IPS-18c (cell line): Measurements from ENCODE around the gene TRMT44.

Experiments
- H3K4me3 ChIP-seq: 2 replicates; pipeline ENCODE4 v1.7.0; 2013; ENCODE audit warnings: low read depth, mild to moderate bottlenecking, low read length, moderate library complexity; ENCODE audit not compliant: insufficient read depth
- H3K9me3 ChIP-seq: one replicate; pipeline ENCODE4 v1.6.1; 2013; ENCODE audit warnings: mild to moderate bottlenecking, low read length, moderate library complexity; ENCODE audit not compliant: control insufficient read depth, insufficient read depth

Gene TRMT44, protein sequence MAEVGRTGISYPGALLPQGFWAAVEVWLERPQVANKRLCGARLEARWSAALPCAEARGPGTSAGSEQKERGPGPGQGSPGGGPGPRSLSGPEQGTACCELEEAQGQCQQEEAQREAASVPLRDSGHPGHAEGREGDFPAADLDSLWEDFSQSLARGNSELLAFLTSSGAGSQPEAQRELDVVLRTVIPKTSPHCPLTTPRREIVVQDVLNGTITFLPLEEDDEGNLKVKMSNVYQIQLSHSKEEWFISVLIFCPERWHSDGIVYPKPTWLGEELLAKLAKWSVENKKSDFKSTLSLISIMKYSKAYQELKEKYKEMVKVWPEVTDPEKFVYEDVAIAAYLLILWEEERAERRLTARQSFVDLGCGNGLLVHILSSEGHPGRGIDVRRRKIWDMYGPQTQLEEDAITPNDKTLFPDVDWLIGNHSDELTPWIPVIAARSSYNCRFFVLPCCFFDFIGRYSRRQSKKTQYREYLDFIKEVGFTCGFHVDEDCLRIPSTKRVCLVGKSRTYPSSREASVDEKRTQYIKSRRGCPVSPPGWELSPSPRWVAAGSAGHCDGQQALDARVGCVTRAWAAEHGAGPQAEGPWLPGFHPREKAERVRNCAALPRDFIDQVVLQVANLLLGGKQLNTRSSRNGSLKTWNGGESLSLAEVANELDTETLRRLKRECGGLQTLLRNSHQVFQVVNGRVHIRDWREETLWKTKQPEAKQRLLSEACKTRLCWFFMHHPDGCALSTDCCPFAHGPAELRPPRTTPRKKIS

DNA sequence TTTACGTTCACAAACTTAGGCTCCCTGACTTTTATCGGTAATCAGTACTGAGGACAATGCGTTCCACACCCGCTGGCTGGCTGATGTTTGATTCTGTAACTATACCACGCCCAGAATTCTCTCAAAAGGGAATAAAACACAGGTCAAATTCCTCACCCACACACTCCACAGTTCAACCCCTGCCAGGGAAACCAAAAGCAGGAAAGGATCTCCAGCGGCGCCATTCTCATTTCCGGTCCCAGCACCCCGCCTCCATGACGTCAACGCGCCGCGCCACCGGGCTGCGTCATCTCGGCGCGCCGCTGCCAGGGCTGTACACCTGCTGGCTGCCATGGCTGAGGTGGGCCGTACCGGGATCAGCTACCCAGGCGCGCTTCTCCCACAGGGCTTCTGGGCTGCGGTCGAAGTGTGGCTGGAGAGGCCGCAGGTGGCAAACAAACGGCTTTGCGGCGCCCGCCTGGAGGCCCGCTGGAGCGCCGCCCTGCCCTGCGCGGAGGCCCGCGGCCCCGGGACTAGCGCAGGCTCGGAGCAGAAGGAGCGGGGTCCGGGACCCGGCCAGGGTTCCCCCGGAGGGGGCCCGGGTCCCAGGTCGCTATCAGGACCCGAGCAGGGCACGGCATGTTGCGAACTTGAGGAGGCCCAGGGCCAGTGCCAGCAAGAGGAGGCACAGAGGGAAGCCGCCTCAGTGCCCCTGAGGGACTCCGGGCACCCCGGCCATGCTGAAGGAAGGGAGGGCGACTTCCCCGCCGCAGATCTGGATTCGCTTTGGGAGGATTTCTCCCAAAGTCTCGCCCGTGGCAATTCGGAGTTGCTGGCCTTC, at the start of gene TRMT44, which contains the start of gene ACOX3:
TSS of gene TRMT44 (plus strand) at position 286 of the 820 bp plus-strand sequence. CDS start at position 332, 46 bp downstream.
TSS of gene ACOX3 (minus strand) at position 232 of the 820 bp plus-strand sequence. CDS start 24,202 bp downstream, outside the sequence.
- Histone ChIP-seq H3K4me3 (peak within 1 kb of the TSS; percentile 93), H3K9me3 (no peaks in the 10 kb centered on the region)

DNA sequence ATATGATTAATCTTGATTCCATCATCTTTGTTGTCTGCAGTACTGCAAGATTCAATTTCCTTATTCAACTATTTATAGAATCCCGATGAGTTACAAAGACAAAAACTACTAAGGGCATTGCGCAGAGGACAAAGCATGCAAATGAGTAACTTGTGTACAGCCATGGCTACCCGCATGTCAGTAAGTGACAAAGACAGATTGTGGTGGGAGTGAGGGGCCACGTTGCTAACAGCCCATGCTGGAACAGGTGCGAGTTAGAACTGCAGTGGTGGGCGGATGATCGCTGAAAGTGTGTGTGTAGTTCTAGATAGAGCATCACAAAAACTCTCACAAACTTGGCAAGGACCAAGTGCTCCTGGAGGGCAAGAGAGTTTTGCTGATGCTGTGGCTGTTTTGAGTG, 49.5 kb upstream of the TRMT44 start:
- peaks cover 2% of the 10 kb centered on the region for H3K9me3 ChIP-seq
- H3K4me3 ChIP-seq = no peak overlapping the region

DNA sequence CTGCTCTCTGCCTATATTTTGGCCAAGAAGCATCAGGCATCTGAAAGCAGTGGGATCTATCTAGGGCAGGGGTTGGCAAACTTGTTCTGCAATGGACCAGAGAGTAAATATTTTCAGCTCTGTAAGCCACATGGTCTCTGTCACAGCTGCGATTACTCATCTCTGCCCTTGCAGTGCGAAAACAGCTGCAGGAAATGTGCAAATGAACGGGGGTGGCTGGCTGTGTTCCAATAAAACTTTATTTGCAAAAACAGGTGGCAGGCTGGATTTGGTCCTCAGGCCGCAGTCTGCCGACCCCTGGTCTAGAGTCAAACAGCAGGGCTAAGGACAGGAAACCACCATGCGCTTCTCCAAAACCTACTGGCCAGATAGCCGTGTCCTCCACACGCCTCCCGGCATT, 48.6 kb upstream of the TRMT44 start:
- H3K4me3 ChIP-seq = no peak overlapping the region
- H3K9me3 ChIP-seq = peaks cover 2% of the 10 kb centered on the region

DNA sequence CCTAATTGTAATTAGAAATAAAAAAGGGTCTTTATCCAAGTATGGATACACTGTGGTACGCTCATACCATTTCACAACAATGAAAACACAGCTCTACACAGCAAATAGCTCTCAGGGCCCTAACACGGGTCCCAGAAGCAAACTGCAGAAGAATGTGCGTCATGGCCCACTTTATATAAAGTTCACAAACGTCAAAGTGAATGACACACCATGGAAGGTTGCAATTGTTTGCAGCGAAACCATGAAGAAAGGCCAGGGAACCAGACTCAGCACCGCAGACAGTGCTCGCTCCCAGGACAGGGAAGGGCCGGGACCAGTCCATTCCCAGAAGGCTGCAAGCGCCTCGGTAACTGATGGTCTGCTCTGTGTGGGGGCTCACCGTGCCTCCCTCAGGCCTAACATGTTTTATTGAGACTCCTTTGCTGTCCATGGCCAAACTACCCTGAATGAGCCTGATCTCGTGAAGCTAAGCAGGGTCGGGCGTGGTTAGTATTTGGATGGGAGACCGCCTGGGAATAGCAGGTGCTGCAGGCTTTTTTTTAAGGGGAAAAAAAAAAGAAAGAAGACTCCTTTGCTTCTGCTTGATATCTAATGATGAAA, 47.9 kb upstream of the TRMT44 start:
- Histone ChIP-seq H3K4me3 (no peak overlapping the region), H3K9me3 (peaks cover 2% of the 10 kb centered on the region)

DNA sequence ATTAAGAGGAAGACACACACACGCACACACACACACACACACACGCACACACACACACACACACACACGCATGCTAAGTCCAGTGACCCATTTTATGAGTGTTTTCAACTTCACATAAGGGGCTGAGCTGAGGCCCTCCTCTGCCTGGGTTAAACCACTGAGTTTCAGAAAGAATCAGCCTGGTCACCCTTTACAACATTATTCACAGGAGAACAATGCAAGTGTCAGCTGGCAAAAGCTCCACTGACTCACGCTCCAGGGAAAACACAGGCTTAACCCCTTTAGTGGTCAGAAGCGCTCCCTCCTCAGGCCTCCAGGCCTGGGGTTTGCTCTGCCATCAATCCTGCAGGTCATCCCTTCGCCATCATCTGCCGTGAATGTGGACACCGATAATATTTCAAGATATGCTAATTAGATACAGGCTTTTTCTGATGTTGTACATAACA, 47.0 kb upstream of the TRMT44 start:
- no peak overlapping the region for H3K4me3 ChIP-seq
- H3K9me3 ChIP-seq = no peaks in the 10 kb centered on the region

DNA sequence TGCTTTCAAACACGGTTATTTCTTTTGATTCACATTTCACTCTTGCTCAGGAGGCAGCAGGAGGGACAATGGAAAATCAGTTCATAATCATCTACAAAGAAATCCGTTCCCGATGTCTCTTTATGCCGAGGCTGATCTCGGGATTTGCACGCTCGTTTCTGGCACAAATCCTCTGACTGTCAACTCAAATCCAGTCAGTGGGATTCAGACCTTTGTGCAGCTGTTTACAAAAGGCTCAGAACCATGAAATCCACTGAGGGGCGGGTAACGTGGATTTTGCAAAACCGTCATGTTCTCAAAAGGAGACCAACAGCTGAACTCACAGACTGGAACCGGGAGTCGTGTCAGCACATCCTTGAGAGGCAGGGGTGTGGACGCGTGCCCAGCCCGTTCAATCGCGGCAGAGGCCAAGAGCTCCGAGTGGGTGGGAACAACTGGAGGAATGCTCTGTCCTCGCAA, 46.5 kb upstream of the TRMT44 start:
- Histone ChIP-seq H3K9me3 (no peaks in the 10 kb centered on the region), H3K4me3 (no peak overlapping the region)

DNA sequence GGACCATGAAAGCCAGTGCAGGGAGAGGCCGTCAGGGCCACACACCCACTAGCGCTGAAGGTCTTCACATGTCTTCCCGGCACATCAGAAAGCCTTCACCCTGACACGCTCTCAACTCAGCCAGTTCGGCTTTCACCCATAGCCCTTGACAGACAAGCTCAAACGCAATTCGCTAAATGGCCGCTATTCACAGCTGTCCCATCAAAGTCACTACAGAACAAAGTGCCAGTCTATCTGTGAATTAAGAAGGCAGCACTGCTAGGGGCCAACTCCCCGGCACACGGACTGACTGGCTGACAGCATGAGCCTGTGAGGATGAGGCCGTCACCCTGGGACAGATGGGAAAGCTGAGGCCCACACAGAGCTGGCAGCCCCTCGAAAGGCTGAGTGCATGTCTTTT, 45.8 kb upstream of the TRMT44 start:
- H3K4me3 ChIP-seq = no peak overlapping the region
- H3K9me3 ChIP-seq = no peaks in the 10 kb centered on the region

DNA sequence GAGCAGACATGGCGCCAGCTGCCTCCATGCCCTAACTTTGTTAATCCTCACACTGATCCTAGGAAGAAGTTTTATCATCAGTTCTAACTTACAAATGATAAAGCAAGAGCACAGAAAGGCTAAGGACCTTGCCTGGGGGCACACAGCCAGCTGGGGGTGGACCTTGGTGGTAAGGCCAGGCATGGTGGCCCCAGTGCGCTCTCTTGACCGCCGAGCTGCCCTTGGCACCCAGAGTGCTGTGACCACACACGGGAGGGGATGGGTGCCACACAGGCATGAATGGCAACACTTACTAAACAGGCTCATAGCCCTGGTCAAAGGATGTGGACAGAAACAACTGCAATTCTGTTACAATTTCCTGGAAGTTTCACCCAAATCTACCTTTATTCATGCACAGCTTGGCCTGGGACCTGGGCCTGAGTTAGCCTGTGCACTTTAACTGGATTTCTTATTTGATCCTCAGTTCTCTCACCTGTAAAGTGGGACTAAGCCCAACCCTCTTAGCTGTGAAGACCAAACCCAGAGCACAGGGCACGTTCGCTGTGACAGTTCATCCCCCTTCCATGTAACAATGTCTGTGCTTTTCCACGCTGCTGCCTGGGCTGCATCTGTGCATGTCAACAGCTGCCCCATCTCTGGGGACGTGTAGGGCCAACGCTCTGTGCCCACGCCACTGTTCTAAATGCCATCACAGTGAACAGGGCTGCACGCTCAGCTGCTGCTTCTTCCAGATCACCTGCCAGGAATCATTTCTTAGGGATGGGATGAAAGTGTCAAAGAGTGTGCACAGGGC, 44.9 kb upstream of the TRMT44 start:
- Histone ChIP-seq H3K4me3 (no peak overlapping the region), H3K9me3 (no peaks in the 10 kb centered on the region)

DNA sequence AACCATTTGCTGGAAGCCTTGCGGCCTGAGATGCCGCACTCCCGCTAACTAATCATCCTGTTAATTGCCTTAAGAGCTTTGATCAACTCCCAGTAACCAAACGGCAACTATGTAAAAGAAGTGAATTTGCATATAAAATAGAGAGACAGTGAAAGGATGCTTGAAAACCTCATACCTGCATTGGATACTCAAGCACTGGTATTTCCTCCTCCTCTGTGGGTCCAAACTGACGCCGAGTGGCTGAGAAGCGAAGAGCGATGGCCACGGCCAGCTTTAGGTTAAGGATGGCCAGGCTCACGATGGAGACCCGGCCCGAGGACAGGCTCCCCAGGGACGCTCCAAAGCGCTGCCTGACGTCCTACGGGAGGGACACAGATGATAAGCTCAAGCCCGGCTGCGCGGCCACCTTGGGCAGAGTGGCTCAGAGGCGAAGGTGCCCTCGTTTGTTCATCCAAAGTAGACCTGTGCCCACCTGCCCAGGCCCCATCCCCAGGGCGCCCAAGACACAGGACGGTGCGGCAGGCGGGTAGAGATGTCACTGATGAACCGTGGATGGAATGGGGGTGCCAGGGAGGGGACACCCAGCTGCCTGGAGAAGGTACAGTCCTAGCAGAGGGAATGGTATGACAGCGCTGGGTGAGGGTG, 43.7 kb upstream of the TRMT44 start:
- Histone ChIP-seq H3K4me3 (no peak overlapping the region), H3K9me3 (no peaks in the 10 kb centered on the region)

DNA sequence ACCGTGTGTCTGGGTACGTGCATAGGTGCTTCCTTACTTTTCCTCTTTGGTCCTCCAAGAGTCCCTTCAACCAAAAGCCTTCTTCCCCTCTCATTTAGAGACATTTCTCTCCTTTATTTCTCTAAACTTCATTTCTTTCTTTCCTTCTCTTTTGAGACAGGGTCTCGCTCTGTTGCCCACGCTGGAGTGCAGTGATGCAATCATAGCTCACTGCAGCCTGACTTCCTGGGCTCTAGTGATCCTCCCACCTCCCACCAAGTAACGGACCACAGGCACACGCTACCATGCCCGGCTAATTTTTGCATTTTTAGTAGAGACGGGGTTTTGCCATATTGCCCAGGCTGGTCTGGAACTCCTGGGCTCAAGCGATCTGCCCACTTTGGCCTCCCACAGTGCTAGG, 42.2 kb upstream of the TRMT44 start:
- H3K9me3 ChIP-seq = no peaks in the 10 kb centered on the region
- no peak overlapping the region for H3K4me3 ChIP-seq

DNA sequence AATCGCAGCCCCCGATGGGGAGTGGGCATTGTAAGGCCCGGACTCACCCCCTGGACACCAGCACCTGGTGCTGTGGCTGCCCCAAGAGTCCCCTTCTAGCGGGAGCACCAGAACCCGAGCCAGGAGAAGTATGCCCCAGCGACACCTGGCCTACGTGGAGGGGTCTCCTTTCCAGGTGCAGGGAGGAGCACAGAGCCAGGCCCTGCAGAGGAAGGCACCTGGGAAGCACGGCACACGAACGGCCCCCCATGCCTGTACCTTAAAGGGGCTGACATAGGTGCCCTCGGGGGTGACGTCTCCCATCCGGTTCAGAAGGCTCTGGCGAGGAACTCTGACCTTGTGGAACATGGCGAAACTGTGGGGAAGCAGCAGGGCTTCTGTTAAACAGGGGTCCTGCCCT, 41.3 kb upstream of the TRMT44 start:
- no peak overlapping the region for H3K4me3 ChIP-seq
- no peaks in the 10 kb centered on the region for H3K9me3 ChIP-seq

DNA sequence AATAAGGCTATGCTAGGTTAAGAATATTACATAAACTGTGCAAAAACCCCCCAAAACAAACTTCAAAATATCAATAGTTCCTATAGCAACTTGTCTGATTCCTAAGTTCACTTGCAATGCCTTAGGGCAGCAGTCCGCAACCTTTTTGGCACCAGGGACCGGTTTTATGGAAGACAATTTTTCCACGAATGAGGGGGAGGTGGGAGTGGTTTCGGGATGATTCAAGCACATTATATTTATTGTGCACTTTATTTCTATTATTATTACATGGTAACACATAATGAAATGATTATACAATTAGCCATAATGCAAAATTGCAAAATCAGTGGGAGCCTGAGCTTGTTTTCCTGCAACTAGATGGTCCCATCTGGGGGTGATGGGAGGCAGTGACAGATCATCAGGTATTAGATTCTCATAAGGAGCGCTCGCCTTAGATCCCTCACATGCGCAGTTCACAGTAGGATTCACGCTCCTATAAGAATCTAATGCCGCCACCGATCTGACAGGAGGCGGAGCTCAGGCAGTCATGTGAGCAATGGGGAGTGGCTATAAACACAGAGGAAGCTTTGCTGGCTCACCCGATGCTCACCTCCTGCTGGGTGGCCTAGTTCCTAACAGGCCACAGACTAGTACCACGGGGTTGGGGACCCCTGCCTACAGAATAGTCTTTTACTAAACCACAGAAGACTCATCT, 39.8 kb upstream of the TRMT44 start:
- Histone ChIP-seq H3K4me3 (no peak overlapping the region), H3K9me3 (no peaks in the 10 kb centered on the region)

DNA sequence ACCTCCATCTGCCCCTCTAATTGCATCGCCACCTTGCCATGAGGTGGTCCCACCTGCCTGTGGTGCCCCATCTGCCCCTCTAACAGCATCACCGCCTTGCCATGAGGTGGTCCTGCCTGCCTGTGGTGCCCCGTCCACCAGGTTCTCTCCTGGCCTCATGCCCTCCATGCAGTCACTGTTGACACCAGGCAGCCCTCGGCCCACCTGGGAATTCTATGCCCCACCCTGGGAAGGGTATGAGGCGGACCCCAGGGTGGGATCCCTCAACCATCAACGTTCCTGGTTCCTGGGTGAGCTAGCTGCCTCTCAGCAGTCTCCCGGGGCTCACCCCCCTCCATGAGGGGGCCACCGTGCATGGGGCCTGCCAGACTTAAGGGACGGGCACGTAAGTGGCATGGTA, 38.9 kb upstream of the TRMT44 start:
- Histone ChIP-seq H3K9me3 (no peaks in the 10 kb centered on the region), H3K4me3 (no peak overlapping the region)

DNA sequence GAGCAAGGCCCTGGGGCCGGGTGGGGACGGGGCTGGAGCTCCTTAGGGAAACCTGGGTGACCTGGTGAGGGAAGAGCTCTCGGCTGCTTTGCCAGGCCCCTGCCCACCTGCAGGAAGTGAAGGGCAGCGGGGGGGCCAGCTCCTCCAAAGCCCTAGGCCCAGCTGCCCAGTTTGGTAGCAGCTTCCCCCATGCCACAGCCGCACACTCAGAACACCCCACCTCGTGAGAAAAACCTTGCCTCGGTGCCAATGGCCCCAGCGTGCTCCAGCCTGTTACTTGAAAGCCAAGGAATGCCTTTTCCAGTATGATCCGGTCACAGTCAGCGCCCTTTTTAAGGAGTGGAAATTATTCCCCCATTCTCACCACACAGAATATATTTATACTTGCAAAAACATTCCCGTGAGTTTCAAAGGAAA, 38.4 kb upstream of the TRMT44 start:
- Histone ChIP-seq H3K4me3 (no peak overlapping the region), H3K9me3 (no peaks in the 10 kb centered on the region)

DNA sequence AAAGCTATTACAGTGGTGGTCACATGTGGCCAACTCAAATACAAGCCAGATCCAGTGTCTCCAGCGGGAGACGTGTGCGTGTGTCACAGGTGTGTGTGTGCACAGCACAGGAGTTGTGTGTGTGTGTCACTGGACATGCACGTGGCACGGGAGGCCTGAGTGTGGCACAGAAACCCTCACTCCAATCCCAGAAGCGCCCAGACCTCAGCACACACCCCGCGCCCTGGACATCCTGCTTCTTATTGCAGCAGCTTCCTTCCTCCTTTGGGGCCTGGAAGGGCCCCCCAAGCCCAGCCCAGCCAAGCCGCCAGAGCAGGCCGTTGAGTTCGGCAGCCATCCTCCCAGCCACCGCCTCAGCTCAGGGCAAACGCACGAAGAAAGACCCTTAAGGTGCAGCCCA, 37.9 kb upstream of the TRMT44 start:
- Histone ChIP-seq H3K9me3 (no peaks in the 10 kb centered on the region), H3K4me3 (no peak overlapping the region)
